Daoy (cell line): ENCODE results near the gene CEP170B. TPM values are rescaled to one million over a fixed set of nuclear protein-coding genes. Genes with fewer than 3 reads are reported as not detected.

Source experiments
- DNase-seq: peaks from one replicate; pipeline ENCODE4 v3.0.0-alpha.2; 2015; ENCODE audit warnings: low read depth
- total RNA-seq: library from RNA; depleted of rRNA; stranded (reverse); fragments of >200 nt; shearing (Covaris generic); gene quantifications from 2 replicates; pipeline ENCODE4 v1.2.3, GENCODE V29; 2014

Gene CEP170B
- total RNA-seq, 1 experiment from 2014 or later, result 16.7 TPM

DNA sequence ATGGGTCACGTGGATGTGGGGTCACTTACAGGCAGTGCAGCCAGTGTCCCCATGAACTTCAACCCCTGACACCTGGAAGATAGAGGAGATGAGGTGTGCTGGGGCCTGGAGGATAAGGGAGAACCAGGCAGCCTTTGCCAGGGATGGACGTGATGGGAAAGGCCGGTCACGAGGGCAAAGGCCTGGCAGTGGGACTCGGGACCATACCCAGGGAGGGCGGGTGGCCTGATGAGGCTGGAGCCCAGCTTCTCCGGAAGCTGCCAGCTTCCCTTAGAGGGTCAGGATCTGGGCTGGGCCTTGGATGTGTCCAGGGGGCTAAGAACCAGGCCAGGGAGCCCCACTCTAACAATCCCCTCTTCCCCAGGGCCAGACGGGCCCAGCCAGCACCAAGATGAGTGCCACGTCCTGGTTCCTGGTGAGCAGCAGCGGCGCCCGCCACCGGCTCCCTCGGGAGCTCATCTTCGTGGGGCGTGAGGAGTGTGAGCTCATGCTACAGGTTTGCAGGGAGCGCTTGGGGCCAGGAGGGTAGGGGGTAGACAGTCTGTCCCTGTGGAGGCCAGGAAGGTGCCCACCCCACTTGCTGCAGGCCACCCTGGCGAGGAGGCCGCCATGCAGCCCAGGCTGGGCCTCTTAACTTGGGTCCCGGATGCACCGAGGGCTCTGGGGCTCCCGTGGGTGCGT is 3.1 kb downstream of the CEP170B start:
- DNase-seq, result no peak

- DNase-seq, result no peak
Measured at GRCh38 chr14:104868811-104869572, 3.9 kb downstream of the CEP170B start.

DNA sequence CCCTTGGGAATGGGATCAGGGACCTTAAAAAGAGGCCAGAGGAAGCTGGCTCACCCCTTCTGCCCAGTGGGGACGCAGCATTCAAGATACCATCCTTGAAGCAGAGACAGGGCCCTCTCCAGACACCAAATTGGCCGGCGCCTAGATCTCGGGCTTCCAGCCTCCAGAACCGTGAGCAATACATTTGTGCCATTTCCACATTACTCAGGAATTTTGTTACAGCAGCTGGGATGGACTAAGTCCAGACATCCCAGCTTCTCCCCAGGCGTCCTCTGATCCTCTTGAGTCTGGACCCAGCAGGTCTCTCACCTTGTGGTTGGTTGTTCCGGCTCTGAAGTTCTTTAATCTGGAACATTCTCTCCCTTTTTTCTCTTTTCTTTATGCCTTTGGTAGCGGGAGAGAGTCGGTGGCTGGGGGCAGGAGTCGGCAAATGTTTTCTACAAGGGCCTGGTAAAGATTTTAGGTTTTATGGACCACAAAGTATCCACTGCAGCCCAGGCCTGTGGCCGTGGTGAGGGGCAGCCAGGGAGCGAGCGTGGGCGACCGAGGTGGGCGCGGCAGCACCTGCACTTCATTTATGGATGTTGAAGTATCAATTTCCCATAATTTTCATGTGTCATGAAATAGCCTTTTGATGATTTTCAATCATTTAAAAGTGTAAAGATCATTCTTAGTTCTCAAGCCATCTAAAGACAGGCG is 4.8 kb downstream of the CEP170B start:
- DNase-seq, result no peak

DNA sequence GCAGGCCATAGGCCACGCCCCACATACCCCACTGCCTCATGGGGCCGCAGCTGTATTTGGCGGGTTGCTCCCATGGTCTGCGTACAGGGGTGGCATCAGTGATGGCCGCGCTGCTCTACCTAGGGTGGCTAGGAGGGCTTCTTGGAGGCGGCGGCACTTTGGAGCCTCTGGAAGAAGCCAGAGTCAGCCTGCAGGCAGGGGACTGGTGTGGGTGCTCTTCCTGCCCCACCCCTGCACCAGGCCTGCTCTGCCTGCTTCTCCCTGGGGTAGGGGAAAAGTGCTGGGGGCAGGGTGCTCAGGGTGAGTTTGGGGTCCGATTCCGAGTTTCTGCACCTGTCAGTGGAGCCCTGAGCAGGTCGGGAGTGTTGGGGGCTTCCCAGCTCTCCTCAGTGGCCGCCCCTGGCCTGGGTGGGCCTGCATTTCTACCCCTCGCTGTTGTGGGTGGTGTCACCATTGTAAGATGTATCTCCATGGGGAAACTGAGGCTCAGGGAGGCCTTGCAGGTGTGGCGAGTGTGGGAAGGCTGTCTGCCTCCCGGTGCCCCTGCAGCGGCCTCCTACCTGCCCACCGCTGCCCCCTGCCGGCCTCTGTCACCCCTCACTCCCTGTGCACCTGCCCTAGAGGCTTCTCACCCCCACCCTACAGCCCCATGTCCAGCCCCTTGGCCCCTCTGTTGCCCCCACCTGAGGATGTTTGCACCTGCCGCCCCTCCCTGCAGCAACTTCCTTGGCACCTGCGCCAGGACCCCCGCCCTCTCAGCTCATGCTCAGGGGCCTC is 5.5 kb downstream of the CEP170B start:
- no peak for DNase-seq

- no peak for DNase-seq
Measured at GRCh38 chr14:104871145-104871655, 6.1 kb downstream of the CEP170B start.

DNA sequence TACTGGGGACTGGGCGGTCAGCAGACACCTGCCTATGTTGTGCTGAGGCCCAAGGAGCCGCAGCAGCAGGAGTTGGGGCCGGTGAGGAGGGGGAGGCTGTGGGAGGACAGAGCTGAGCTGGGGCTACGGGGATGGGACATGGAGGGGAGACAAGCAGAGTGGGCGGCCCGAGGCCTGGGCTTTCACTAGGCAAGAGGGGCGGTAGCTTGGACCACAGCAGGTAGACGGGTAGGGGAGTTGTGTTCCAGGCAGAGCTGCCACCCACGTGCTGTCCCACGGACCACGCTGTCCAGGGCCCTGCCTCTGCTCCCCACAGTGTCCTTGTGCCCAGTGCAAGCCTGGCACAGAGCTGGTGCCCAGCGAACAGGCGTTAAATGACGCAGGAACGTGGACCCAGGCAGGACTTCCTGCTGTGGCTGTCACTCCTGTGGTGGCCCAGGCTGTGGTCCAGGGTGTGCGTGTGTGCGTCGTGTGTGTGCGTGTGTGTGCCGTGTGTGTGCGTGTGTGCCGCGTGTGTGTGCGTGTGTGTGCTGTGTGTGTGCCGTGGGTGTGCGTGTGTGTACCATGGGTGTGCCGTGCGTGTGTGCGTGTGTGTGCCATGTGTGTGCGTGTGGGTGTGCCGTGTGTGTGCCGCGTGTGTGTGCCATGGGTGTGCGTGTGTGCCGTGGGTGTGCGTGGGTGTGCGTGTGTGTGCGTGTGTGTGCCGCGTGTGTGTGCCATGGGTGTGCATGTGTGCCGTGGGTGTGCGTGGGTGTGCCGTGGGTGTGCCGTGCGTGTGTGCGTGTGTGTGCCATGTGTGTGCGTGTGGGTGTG is 6.8 kb downstream of the CEP170B start:
- DNase-seq, result no peak

DNA sequence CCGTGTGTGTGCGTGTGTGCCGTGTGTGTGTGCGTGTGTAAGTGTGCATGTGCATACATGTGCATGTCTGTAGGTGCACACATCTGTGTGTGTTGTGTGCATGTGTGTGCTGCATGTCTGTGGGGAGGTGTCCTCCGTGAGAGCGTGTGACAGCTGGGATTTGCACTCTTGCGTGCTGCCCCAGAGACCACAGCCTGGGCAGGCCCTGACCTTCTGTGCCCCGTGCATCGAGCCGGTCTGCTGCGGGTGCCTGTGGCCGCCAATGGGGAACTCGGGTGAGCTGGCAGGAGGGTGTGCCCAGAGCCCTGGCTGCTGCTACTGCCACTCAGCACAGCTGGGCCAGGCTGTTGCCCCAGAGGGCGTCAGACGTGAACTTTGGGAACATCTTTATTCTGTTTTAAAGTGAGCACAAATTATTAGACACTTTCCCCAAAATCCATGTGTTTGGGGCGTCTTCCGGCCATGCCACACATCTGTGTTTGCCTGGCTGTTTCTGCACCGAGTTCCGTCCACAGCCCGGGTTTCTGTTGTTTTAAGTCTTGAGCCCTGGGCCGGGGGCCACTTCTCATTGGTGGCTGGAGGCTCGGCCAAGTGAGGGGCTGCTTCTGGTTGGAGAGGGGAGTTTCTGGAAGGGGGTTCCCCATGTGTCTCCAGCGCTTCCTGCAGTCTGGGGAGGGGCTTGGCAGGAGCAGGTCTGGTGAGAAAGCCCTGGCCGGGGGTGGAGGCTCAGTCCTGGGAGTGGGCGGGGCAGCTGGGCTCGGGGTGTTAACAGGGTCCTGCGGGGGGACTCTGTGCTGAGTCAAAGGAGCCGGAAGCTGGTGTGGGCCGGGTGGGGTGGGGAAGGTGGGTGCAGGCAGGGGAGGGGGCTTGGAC is 7.6 kb downstream of the CEP170B start:
- DNase-seq, result peak; percentile 64

DNA sequence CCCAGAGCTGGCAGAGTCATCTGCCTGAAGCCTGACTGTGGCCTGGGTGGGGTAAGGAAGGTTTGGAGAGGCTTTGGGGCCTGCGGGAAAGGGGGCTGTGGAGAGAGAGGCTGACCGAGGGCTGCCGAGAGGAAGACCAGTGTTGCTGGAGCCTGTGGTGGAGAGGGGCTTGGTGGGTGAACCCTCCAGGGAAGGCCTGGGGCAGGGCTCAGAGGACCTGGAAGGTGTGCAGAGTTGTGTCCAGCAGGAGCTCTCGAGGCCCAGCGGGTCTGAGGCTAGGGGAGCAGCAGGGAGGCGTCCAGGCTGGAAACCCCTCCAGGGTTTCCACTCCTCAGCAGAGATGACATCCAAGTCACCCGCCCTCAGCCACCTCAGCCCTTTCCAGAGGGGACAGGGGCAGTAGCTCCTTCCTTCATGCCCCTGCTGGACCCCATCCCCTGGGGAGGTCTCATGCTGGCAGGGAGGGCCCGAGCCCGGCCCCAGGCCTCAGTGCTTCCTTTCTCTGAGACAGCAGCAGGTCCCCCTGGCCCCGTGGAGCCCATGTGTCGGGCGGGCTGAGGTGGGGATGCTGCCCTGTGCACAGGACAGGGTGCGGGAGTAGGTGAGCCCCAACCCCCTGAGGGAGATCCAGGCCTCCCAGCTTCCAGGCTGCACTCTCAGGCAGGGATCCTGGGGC is 8.4 kb downstream of the CEP170B start:
- no peak for DNase-seq

DNA sequence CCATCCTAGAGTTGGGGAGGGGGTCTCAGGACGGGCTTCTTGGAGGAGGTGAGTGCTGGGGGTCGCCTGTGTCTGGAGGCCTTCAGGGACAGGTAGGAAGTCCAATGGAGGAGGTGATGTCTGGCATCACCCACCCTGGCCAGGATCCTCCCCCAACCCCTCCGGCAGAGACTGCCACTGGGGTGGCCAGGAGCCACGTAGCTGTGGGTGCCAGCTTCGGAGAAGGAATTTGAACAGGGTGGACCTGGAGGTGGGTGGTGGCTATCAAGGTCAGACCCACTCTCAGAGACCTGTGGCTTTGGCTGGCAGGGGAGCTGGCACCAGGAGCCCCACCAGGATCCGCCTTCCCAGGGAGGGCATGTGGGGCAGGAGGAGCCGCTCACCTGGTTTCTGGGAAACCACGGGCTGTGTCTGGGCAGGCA is 9.1 kb downstream of the CEP170B start:
- DNase-seq, result no peak

DNA sequence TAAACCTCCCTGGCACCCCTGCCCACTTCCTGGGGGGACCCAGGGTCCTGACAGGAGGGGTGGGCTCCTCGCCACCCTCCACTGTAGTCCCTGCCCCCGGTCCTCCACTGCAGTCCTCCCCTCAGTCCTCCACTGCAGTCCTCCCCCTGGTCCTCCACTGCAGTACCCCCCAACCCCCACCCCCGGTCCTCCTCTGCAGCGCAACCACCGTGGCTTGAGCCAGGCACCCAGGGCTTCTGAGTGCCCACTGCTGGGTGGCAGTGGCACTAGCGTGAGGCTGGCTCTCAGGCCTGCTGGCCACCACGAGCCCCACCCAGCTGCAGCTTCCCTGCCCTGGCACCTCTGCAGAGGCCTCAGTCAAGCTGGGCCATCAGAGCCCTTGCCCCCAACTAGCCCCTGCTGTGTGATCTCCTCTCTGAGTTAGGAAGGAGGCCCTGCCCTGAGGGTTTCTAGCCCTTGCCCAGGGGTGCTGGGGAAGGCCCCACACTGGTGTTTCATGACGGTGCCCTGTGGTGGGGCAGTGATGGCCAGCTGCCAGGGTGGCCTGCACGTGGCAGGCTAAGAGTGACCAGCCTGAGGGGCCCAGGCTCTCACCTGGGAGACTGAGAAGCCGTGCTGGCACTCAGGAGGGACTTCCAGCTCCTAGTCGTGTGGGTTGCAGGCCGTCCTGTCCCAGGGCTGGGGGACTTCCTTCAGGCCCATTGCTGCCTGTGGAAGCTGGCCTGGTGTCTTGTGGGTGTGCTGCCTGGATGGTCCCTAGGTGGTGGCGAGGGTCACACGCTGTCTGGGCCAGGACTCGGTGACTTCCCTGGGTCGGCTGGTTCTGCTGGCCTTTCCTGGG is 9.7 kb downstream of the CEP170B start:
- DNase-seq, result no peak

- DNase-seq, result no peak
Measured at GRCh38 chr14:104875412-104875751, 10.3 kb downstream of the CEP170B start.

DNA sequence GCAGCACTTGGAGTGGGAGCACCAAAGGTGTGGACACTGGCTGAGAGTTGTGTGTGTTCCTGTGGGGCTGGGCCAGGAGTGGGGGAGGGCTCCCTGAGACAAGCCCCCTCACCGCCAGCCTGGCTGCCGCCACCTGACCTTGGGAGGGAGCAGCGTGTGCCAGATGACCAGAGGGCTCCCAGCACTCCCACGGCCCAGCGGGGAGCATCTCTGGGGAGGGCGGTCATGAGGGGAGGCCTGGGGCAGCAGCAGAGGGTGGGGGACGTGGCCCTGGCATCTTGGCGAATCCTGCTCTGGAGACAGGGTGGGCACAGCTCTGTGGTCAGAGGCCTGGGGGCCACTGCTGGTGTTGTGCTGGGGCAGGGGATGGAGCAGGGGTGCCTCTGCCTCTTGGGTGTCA is 10.7 kb downstream of the CEP170B start:
- DNase-seq, result no peak

- peak; percentile 63 for DNase-seq
Measured at GRCh38 chr14:104876251-104876699, 11.2 kb downstream of the CEP170B start.

DNA sequence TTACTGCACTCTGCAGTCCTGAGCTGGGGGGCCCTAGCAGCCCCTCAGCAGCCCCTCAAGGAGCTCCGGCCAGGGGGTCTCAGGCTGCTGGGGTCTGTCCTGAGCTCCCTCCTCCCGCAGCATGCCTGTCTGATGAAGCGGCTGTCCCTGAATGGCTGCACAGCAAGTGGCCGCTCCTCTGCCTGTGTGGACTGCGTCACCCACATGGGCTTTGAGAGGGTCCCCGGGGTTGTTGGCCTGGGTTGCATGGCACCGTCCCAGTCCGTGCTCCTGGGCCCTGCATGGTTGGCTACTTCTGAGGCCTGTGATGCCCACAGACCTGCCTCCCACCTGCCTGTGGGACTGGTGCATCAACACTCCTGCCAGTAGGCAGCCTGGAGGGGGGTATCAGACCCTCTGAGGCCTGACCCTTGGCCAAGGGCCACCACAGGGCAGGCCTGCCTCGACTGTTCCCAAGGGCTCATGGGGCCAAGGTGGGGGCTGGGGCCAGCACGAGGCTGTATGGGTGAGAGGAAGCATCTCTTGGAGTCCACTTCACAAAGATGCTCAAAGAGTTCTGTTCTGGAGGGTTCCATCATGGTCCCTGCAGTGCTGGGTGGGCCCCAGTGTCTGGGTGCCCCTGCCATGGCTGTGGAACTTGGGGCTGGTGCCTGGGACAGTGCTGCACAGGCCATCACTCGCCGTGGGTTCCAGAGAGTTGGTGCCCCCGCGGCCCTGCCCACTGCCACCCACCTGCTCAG is 12.2 kb downstream of the CEP170B start:
- no peak for DNase-seq

DNA sequence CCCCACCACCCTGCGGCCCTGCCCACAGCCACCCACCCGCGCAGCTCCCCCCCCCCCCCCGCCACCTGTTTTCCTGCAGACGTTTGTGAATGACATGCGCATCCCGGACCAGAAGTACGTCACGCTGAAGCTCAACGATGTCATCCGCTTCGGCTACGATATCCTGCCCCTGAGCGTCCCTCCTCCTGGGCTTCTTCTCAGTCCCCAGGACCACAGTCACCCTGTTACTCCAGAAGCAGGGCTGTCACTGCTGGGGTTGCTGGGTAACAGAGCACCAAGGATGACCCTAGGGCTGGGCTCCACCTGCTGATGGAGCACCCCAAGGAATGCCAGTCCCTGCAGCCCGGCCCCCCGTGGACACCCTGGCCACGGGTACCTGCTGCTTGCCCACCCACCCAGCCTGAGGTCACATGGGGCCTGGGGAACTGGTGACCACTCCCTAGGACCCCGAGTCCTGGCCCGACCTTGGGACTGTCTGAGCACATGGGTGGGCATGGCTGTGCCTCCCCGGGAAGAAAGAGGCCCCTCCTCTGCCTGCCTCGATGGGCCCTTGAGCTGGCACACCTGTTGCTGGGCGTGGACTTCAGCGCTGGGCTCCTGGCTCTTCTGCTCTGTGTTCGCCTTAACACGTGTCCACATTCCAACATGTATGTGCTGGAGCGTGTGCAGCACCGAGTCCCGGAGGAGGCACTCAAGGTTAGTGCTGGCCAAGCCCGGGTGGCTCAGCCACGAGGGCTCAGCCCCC is 12.9 kb downstream of the CEP170B start:
- no peak for DNase-seq

GRCh38 chr14:104878582-104878981 is 13.5 kb downstream of the CEP170B start:
- no peak for DNase-seq
